K562 (cell line): ENCODE results near the gene SRBD1. TPM values are rescaled to one million over a fixed set of nuclear protein-coding genes. Genes with fewer than 3 reads are reported as not detected.
A peak's percentile ranks its signal among the peaks of the same experiment; 100 is the strongest.

Experiments
- CBFB ChIP-seq: sonication (generic); formaldehyde crosslinking; IDR thresholded peaks from 2 replicates; pipeline ENCODE4 v1.4.0; 2020; ENCODE audit warnings: mild to moderate bottlenecking, missing genetic modification reagents
- CEBPG ChIP-seq, 3 experiments: fragments of 200-800 bp in 1 of 3; sonication (Bioruptor generic) in 1 of 3; sonication (generic) in 1 of 3; formaldehyde crosslinking in 1 of 3; IDR thresholded peaks in 2 of 3; conservative IDR thresholded peaks in 1 of 3; 2 replicates each; pipeline versions ENCODE4 v1.6.1 to v1.8.0; 2016 to 2022; ENCODE audit warnings: missing compliant biosample characterization in 2 of 3, missing genetic modification characterization in 2 of 3, mild to moderate bottlenecking in 1 of 3, missing genetic modification reagents in 1 of 3
- CREBBP ChIP-seq: IDR thresholded peaks from one replicate; pipeline ENCODE4 v1.6.1; 2012; ENCODE audit warnings: low read depth, mild to moderate bottlenecking, control low read depth, inconsistent platforms, low read length
- FOSL1 ChIP-seq: fragments of 200-800 bp; sonication (Bioruptor generic); conservative IDR thresholded peaks from 2 replicates; pipeline ENCODE4 v1.6.1; 2016; ENCODE audit warnings: missing genetic modification characterization, missing compliant biosample characterization
- GATAD2B ChIP-seq: fragments of 450-650 bp; IDR thresholded peaks from 2 replicates; pipeline ENCODE4 v1.6.1; 2017; ENCODE audit warnings: mild to moderate bottlenecking, borderline replicate concordance
- HCFC1 ChIP-seq: IDR thresholded peaks from 2 replicates; pipeline ENCODE4 v1.6.1; 2012; ENCODE audit warnings: low read depth, low read length, improper control_type of control experiment
- HNRNPLL ChIP-seq: fragments of 200-400 bp; formaldehyde crosslinking; IDR thresholded peaks from 2 replicates; pipeline ENCODE4 v1.6.1; 2017; ENCODE audit warnings: low read length, low read depth, mild to moderate bottlenecking; ENCODE audit not compliant: poor library complexity, severe bottlenecking
- LEF1 ChIP-seq: fragments of 450-650 bp; IDR thresholded peaks from 2 replicates; pipeline ENCODE4 v1.6.1; 2016; ENCODE audit warnings: mild to moderate bottlenecking
- SIX5 ChIP-seq, 2 experiments: IDR thresholded peaks; 2 replicates each; pipeline ENCODE4 v1.6.1; 2011; ENCODE audit warnings: low read length in 2 of 2, borderline replicate concordance in 1 of 2, low read depth in 1 of 2, mild to moderate bottlenecking in 1 of 2, moderate library complexity in 1 of 2; ENCODE audit not compliant: insufficient read depth in 1 of 2
- SMARCA4 ChIP-seq: fragments of 450-650 bp; IDR thresholded peaks from 2 replicates; pipeline ENCODE4 v1.6.1; 2016
- STAG1 ChIP-seq: sonication (generic); formaldehyde crosslinking; IDR thresholded peaks from 2 replicates; pipeline ENCODE4 v1.5.0; 2020; ENCODE audit warnings: missing genetic modification reagents, borderline replicate concordance
- TSHZ1 ChIP-seq: fragments of 250-450 bp; sonication (Bioruptor Pico); IDR thresholded peaks from 2 replicates; pipeline ENCODE4 v1.4.0; 2020; ENCODE audit warnings: mild to moderate bottlenecking, moderate library complexity
- VEZF1 ChIP-seq: fragments of 200-800 bp; sonication (Bioruptor generic); IDR thresholded peaks from 2 replicates; pipeline ENCODE4 v1.6.1; 2017; ENCODE audit warnings: missing genetic modification characterization, missing compliant biosample characterization
- XRCC5 ChIP-seq: fragments of 200-400 bp; formaldehyde crosslinking; IDR thresholded peaks from 2 replicates; pipeline ENCODE4 v1.6.1; 2017; ENCODE audit warnings: low read depth, mild to moderate bottlenecking, low read length
- ZBTB9 ChIP-seq: fragments of 450-650 bp; formaldehyde crosslinking; IDR thresholded peaks from 2 replicates; pipeline ENCODE4 v1.4.0; 2020; ENCODE audit warnings: mild to moderate bottlenecking, moderate library complexity
- ZNF197 ChIP-seq: fragments of 200-800 bp; sonication (Bioruptor generic); IDR thresholded peaks from 2 replicates; pipeline ENCODE4 v1.6.1; 2016; ENCODE audit warnings: low read depth, missing genetic modification characterization, missing compliant biosample characterization
- ZNF239 ChIP-seq: fragments of 250-450 bp; sonication (Bioruptor Pico); IDR thresholded peaks from 2 replicates; pipeline ENCODE4 v1.4.0; 2020; ENCODE audit warnings: mild to moderate bottlenecking
- ZNF316 ChIP-seq: fragments of 450-650 bp; IDR thresholded peaks from 2 replicates; pipeline ENCODE4 v1.6.1; 2016
- polyA plus RNA-seq, 8 experiments: library from polyadenylated mRNA; depleted of rRNA in 4 of 8; stranded (reverse) in 5 of 8; unstranded in 3 of 8; fragments of >200 nt; fragmentation: Nextera tagmentation in 2 of 8; fragmentation: Illumina TruSeq in 1 of 8; extraction: Ambion mirVana in 2 of 8; extraction: Trizol in 1 of 8; gene quantifications; 2 replicates each; pipeline versions ENCODE4 v1.2.1 to v1.2.3, GENCODE V29; 2011 to 2014; ENCODE audit warnings: inconsistent platforms in 1 of 8, missing spikeins in 1 of 8
- total RNA-seq, 7 experiments: library from RNA; depleted of rRNA in 6 of 7; stranded (reverse); fragments of >200 nt in 6 of 7; fragmentation: Illumina TruSeq in 2 of 7; extraction: Trizol in 2 of 7; gene quantifications; 2 replicates each; pipeline versions ENCODE4 v1.2.1 to v1.2.3, GENCODE V29; 2011 to 2021; ENCODE audit warnings: low replicate concordance in 1 of 7

SRBD1 gene
- total and polyA plus RNA-seq, 9 of the 15 experiments (the other 6 are each of a cell fraction or from before 2014, with no cell fraction given): 6.9 to 23.2 (median 14.7) TPM

GRCh38 chr2:45643543-45644542 lies 32.8 kb upstream of the SRBD1 start (continued):
- peak; percentile 35; the same call in 1 of the 2 replicates for TF ChIP-seq ZBTB9
- no peak for TF ChIP-seq SIX5 (IDR thresholded peaks at IDR 0.05; ENCODE audit: borderline replicate concordance in 1 of 2, insufficient read depth in 1 of 2, low read depth in 1 of 2, low read length in 2 of 2)
- no peak for TF ChIP-seq TSHZ1 (CRISPR knock-in tag)
- no peak for TF ChIP-seq CEBPG (CRISPR knock-in tag; IDR thresholded peaks at IDR 0.05)
- TF ChIP-seq CEBPG (tag; conservative IDR thresholded peaks at IDR 0.05 in 1 of 2, IDR thresholded peaks at IDR 0.05 in 1 of 2): no peak
- no peak for TF ChIP-seq VEZF1 (CRISPR knock-in tag)
- TF ChIP-seq HCFC1: peak; percentile 24; the same call in 1 of the 2 replicates
- no peak for TF ChIP-seq ZNF316
- no peak for TF ChIP-seq SMARCA4
- peak; percentile 52; the same call in 1 of the 2 replicates for TF ChIP-seq FOSL1 (tag)
- TF ChIP-seq STAG1 (CRISPR knock-in tag): peak; percentile 82
- TF ChIP-seq HNRNPLL: peak; percentile 48
- no peak for TF ChIP-seq CBFB (CRISPR knock-in tag)
- TF ChIP-seq ZNF239 (CRISPR knock-in tag): no peak
- TF ChIP-seq CREBBP: no peak
- TF ChIP-seq LEF1: no peak
- TF ChIP-seq XRCC5: 0 out of 2 replicates have a peak, but pooled peaks have one; percentile 27
- TF ChIP-seq ZNF197 (CRISPR knock-in tag): no peak
- TF ChIP-seq GATAD2B: no peak
